GM10248 (cell line): Measurements from ENCODE around the gene MAOB.
"Not testable (repeated sequence)": the region's sequence is repeated elsewhere in the genome, so short reads cannot be mapped to it uniquely, and the experiment has no call there.

Experiments
- CTCF ChIA-PET: fragments of 300-600 bp; sonication (Branson Sonifier 250); formaldehyde crosslinking; extraction: SDS; loops from one replicate; lab custom pipeline; 2021; ENCODE audit warnings: antibody characterized with exemption; lab: Yijun Ruan, JAX
- POLR2A ChIA-PET: fragments of 350-650 bp; sonication (Branson Sonifier 250); formaldehyde crosslinking; extraction: SDS; loops from one replicate; lab custom pipeline; 2020; ENCODE audit warnings: antibody characterized with exemption; lab: Yijun Ruan, JAX
- DNase-seq: peaks from one replicate; pipeline ENCODE4 v3.0.0; 2012; ENCODE audit errors: extremely low spot score
- CTCF ChIP-seq: IDR thresholded peaks from 2 replicates; pipeline ENCODE4 v1.5.1; 2012; ENCODE audit warnings: mild to moderate bottlenecking, low read depth; ENCODE audit errors: extremely low read depth, missing control alignments, control extremely low read depth

The MAOB gene

GRCh38 chrX:43735534-43735933 lies 146.7 kb downstream of the MAOB start:
- ChIA-PET POLR2A (no interaction called here), CTCF (no interaction called here)
- TF ChIP-seq CTCF = no peak
- DNase-seq = no peak

- no peak for TF ChIP-seq CTCF
These were observed 147.8 kb downstream of the MAOB start for GRCh38 chrX:43734444-43734843.

GRCh38 chrX:43733699-43734098 lies 148.6 kb downstream of the MAOB start:
- no peak for TF ChIP-seq CTCF
- ChIA-PET CTCF (no interaction called here), POLR2A (no interaction called here)
- no peak for DNase-seq

More at GRCh38 chrX:43734444-43734843, 147.8 kb downstream of the MAOB start:
- ChIA-PET CTCF (no interaction called here), POLR2A (no interaction called here)
- DNase-seq = no peak

GRCh38 chrX:43731086-43731485 lies 151.2 kb downstream of the MAOB start:
- no peak for TF ChIP-seq CTCF
- ChIA-PET POLR2A (no interaction called here), CTCF (interaction anchor here (1.3 kb wide), 1 partner anchor 19 kb away, joined by 3 read pairs; no protein-coding TSS in a partner anchor)

GRCh38 chrX:43728966-43729365 lies 153.3 kb downstream of the MAOB start:
- DNase-seq = no peak
- POLR2A ChIA-PET = no interaction called here
- CTCF ChIA-PET = no interaction called here
- no peak for TF ChIP-seq CTCF

More at GRCh38 chrX:43731086-43731485, 151.2 kb downstream of the MAOB start:
- DNase-seq = no peak

- CTCF ChIA-PET = no interaction called here
- POLR2A ChIA-PET = no interaction called here
- no peak for TF ChIP-seq CTCF
These were observed 154.2 kb downstream of the MAOB start for GRCh38 chrX:43728002-43728401.

GRCh38 chrX:43727254-43727653 lies 155.0 kb downstream of the MAOB start:
- DNase-seq, POLR2A ChIA-PET, CTCF ChIA-PET: not testable (repeated sequence)

More at GRCh38 chrX:43728002-43728401, 154.2 kb downstream of the MAOB start:
- DNase-seq = no peak

GRCh38 chrX:43725227-43725626 lies 157.0 kb downstream of the MAOB start:
- CTCF ChIA-PET = not testable (repeated sequence)

More at GRCh38 chrX:43725227-43725626, 157.0 kb downstream of the MAOB start:
- POLR2A ChIA-PET, DNase-seq: not testable (repeated sequence)
